Epithelial cell of esophagus (primary cell): ENCODE data around the gene FKBP8.
A peak's percentile ranks its signal among the peaks of the same experiment; 100 is the strongest.

Experiments used
- DNase-seq: peaks from one replicate; pipeline ENCODE4 v3.0.0; 2010; ENCODE audit warnings: low read depth
- H3K4me3 ChIP-seq: 2 replicates; pipeline ENCODE4 v1.5.1; 2011; ENCODE audit warnings: mild to moderate bottlenecking, low read length, control low read depth
- TF ChIP-seq, protein P1 (sequence below): IDR thresholded peaks from 2 replicates; pipeline ENCODE4 v1.5.1; 2011; ENCODE audit warnings: low read depth, mild to moderate bottlenecking, low read length, control low read depth, inconsistent platforms; ENCODE audit not compliant: insufficient read depth; ENCODE audit errors: missing control alignments

FKBP8 gene

DNA sequence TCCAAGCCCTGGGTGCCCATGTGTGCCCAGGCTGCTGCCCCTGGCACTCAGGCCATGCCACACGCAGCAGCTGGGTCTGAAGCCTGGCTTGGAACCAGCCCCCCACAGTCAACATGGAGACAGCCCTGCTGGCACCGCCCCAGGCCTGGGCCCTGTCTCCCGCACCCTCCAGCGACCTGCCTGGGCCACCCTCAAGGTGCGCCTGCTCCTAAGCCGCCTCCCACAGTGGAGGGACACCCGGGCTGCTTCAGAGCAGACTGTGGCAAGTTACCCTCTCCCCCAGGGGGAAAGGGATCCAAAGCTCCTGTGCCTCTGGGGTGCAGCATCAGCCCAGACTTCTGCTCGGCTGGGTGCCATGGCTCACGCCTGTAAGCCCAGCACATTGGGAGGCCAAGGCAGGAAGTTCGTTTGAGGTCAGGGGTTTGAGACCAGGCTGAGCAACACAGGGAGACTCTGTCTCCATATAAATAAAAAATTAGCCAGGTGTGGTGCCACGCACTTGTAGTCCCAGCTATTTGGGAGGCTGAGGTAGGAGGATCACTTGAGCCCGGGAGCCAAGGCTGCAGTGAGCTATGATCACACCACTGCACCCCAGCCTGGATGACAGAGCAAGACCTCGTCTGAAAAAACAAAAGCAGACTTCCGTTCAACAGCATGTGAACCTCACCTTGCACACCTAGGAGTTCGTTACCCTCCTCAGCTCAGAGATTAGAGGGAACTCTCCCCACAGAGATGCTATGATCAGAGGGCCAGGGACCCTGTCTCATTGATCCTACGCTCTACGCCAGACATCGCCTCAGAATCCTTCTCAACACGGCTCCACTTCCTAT is 37.1 kb downstream of the FKBP8 start:
- TF ChIP-seq, protein P1, sequence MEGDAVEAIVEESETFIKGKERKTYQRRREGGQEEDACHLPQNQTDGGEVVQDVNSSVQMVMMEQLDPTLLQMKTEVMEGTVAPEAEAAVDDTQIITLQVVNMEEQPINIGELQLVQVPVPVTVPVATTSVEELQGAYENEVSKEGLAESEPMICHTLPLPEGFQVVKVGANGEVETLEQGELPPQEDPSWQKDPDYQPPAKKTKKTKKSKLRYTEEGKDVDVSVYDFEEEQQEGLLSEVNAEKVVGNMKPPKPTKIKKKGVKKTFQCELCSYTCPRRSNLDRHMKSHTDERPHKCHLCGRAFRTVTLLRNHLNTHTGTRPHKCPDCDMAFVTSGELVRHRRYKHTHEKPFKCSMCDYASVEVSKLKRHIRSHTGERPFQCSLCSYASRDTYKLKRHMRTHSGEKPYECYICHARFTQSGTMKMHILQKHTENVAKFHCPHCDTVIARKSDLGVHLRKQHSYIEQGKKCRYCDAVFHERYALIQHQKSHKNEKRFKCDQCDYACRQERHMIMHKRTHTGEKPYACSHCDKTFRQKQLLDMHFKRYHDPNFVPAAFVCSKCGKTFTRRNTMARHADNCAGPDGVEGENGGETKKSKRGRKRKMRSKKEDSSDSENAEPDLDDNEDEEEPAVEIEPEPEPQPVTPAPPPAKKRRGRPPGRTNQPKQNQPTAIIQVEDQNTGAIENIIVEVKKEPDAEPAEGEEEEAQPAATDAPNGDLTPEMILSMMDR: no peak
- no peak overlapping the region for H3K4me3 ChIP-seq
- no peak for DNase-seq

DNA sequence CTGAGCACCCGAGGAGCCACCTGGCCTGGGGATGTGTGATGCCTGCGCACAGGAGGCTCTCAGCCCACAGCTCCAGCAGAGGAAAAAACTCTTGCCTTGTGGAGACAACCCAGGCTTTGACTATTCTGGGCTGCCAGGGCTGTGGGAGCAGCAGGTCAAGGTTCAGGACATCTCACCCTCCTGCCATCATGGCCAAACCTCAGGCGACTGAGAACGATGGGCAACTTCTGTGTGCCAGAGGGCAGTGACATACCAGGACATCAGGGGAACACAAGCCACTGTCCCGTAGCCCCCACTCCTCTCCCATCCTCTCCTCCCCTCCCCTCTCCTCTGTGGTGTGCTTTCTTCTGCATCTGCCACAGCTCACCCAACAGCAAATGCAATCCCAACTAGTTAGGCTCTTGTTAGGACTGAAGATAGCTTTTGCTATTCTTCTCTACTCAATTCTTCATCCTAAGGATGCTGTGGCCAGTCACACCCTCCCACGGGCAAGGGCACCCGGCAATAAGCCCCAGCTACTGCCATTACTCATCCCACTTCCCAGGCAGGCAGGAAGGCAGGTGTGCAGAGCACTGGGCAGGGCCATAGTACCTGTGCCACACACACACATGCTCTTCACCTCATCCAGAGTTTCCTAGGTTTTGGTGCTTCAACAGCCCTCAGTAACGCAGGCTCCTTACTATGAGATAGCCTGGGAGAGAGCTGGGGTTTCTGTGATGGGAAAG is 38.3 kb downstream of the FKBP8 start:
- no peak overlapping the region for H3K4me3 ChIP-seq
- DNase-seq: peak; percentile 56
- TF ChIP-seq, protein P1: no peak

DNA sequence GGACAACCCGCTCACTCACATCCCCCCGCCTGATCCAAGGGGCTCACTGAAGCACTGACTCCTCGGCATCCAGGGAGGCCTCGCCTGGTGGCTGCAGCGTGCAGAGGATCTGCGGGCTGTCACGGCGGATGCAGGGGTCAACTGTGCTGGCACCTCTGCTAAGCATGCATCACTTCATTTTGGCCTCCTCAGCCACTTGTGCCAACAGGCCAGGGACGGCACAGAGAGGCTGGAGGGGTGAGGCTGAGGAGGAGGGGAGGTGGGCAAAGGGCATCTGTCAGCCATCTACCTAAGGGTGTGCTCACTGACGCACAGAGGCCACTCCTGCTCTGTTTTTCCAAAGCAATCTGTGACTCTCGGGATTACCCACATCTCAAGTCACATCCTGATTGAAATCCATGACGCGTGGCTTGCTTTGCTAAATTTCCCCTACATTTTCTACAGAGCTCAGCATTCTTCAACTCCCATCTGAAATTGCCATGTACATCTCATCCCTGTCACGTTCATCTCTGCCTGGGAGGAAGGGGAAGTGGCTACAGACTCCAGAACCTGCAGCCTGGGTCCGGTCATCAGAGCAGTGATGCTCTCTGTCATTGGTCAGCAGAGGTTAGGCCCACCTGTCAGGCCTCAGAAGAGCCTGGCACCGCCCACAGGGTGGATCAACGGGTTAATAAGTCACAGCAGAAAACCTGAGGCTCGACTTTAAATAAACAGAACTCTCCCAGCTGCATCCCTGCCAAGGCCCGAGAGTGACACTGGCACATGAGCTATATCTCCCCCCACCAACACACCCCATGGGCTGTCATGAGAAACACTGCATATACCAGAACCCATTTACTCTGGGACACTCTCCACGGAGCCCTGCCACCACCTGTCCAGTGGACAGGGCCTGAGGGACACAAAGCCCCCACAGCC is 39.1 kb downstream of the FKBP8 start:
- TF ChIP-seq, protein P1: no peak
- DNase-seq: no peak
- no peak overlapping the region for H3K4me3 ChIP-seq

DNA sequence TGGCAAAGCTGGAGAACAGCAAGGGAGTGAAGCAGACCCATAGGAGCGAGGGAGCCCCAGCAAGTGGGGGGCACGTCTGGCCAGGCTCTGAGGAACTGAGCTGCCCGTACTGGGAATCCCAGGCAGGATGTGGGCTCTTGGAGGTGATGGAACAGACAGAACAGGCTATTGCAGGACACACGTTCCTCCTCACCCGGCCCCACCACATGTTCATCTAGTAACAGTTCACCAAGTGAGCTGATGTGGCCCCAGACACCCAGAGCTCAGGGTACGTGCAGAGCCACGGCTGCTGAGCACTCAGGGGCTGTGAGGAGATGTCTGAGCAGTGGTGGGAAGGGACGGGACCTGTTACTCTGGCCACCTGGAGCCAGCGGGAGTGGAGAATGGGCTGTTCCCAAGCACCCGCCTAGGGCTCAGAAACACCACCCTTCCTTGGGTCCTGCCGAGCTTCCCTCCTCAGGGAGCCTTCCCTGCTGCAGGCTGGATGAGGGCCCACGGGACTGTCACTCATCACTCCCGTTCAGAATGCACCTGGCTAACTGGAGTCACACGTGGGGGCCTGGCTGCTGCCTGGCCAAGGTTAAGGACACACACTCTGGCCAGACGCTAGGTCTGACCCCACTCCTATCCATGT is 39.9 kb downstream of the FKBP8 start:
- DNase-seq: no peak
- no peak overlapping the region for H3K4me3 ChIP-seq
- TF ChIP-seq, protein P1: no peak

DNA sequence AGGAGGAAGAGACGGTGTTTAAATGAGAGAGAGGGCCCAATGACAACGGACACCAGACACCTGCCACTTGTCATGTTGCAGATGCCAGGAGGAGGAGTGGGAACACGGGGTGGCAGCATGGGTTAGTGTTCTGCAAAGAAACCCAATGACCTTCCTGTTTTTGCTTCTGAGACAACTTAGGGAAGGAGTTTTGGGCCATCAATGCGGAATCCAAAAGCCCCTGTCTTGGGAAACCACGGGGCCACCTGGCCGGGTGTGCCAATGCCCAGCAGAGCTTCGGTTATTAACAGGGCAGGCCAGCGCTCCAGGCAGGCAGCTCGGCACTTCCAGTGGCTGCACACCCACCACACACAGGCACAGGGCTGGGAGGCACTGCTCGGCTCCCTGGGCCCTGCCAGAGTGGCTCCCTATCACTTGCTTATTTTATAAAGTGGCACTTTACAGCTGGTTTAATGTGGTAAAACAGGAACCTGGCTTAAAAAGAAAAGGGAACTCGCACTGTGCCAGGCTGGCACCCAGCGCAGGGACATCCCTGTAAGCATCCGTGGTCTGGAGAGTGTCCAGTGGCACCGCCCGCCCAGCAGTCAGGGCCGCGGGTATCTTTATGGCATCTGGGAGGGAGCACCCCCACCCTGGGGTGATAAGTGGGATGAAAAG is 40.6 kb downstream of the FKBP8 start:
- H3K4me3 ChIP-seq: no peak overlapping the region
- TF ChIP-seq, protein P1: no peak
- no peak for DNase-seq

DNA sequence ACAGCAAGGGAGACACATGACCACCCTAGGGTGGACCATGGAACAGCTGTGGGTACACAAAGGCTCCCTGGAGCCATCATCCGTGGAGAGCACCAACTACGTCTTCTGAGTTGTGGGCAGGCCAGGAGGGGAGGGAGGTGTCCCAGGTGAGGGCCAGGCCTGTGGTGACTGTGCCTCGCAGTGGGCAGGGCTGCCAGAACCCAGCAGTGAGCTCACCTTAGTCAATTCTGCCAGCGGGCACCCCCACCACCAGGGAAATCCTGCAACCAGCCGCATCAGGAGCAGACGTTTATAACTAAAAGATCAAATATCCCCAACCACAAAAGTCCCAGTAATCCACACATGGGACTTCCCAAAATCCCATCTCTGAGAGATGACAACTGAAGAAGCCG is 41.1 kb downstream of the FKBP8 start:
- DNase-seq: no peak
- no peak overlapping the region for H3K4me3 ChIP-seq
- TF ChIP-seq, protein P1: no peak
